ENCODE data around the gene UROD.

DNA sequence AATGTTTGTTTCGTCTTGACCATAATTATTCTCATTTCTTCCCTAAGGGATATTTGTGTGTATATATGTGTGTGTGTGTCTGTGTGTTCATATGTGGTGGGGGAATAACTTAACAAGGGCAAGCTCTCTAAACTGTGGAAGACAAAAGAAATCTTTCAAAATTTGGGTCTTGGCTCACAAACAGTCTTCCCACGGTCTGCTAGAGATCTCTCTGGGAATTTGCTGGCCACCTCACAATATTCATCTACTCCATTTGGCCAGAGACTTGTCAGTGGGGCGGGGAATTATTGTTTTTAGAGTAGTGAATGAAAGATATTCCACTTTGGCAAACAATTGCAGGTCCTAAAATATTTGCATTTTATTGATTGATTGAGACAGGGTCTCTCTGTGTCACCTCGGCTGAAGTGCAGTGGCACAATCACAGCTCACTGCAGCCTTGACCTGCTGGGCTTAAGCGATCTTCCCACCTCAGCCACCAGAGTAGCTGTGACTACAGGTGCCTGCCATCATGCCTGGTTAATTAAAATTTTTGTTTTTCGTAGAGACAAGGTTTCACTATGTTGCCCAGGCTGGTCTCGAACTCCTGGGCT is 17.6 kb upstream of the UROD start:
- TF ChIP-seq, protein P1, sequence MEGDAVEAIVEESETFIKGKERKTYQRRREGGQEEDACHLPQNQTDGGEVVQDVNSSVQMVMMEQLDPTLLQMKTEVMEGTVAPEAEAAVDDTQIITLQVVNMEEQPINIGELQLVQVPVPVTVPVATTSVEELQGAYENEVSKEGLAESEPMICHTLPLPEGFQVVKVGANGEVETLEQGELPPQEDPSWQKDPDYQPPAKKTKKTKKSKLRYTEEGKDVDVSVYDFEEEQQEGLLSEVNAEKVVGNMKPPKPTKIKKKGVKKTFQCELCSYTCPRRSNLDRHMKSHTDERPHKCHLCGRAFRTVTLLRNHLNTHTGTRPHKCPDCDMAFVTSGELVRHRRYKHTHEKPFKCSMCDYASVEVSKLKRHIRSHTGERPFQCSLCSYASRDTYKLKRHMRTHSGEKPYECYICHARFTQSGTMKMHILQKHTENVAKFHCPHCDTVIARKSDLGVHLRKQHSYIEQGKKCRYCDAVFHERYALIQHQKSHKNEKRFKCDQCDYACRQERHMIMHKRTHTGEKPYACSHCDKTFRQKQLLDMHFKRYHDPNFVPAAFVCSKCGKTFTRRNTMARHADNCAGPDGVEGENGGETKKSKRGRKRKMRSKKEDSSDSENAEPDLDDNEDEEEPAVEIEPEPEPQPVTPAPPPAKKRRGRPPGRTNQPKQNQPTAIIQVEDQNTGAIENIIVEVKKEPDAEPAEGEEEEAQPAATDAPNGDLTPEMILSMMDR (IDR thresholded peaks at IDR 0.05; ENCODE audit: low read depth, low read length, missing input control) = no peak
- TF ChIP-seq RAD21 (IDR thresholded peaks at IDR 0.05) (no peak), TAF1 (conservative IDR thresholded peaks at IDR 0.05) (no peak), RXRA (IDR thresholded peaks at IDR 0.05) (no peak), YY1 (IDR thresholded peaks at IDR 0.05) (no peak), EGR1 (IDR thresholded peaks at IDR 0.05; ENCODE audit: low read depth in 2 of 2) (no peak)
- TF ChIP-seq, protein P2, sequence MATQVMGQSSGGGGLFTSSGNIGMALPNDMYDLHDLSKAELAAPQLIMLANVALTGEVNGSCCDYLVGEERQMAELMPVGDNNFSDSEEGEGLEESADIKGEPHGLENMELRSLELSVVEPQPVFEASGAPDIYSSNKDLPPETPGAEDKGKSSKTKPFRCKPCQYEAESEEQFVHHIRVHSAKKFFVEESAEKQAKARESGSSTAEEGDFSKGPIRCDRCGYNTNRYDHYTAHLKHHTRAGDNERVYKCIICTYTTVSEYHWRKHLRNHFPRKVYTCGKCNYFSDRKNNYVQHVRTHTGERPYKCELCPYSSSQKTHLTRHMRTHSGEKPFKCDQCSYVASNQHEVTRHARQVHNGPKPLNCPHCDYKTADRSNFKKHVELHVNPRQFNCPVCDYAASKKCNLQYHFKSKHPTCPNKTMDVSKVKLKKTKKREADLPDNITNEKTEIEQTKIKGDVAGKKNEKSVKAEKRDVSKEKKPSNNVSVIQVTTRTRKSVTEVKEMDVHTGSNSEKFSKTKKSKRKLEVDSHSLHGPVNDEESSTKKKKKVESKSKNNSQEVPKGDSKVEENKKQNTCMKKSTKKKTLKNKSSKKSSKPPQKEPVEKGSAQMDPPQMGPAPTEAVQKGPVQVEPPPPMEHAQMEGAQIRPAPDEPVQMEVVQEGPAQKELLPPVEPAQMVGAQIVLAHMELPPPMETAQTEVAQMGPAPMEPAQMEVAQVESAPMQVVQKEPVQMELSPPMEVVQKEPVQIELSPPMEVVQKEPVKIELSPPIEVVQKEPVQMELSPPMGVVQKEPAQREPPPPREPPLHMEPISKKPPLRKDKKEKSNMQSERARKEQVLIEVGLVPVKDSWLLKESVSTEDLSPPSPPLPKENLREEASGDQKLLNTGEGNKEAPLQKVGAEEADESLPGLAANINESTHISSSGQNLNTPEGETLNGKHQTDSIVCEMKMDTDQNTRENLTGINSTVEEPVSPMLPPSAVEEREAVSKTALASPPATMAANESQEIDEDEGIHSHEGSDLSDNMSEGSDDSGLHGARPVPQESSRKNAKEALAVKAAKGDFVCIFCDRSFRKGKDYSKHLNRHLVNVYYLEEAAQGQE (IDR thresholded peaks at IDR 0.05) = no peak
- TF ChIP-seq, protein P3, sequence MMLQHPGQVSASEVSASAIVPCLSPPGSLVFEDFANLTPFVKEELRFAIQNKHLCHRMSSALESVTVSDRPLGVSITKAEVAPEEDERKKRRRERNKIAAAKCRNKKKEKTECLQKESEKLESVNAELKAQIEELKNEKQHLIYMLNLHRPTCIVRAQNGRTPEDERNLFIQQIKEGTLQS (IDR thresholded peaks at IDR 0.05) = no peak
- TF ChIP-seq, protein P4, sequence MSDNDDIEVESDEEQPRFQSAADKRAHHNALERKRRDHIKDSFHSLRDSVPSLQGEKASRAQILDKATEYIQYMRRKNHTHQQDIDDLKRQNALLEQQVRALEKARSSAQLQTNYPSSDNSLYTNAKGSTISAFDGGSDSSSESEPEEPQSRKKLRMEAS (IDR thresholded peaks at IDR 0.05) = no peak
- TF ChIP-seq, protein P5, sequence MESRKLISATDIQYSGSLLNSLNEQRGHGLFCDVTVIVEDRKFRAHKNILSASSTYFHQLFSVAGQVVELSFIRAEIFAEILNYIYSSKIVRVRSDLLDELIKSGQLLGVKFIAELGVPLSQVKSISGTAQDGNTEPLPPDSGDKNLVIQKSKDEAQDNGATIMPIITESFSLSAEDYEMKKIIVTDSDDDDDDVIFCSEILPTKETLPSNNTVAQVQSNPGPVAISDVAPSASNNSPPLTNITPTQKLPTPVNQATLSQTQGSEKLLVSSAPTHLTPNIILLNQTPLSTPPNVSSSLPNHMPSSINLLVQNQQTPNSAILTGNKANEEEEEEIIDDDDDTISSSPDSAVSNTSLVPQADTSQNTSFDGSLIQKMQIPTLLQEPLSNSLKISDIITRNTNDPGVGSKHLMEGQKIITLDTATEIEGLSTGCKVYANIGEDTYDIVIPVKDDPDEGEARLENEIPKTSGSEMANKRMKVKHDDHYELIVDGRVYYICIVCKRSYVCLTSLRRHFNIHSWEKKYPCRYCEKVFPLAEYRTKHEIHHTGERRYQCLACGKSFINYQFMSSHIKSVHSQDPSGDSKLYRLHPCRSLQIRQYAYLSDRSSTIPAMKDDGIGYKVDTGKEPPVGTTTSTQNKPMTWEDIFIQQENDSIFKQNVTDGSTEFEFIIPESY (IDR thresholded peaks at IDR 0.05) = no peak

All from liver (tissue), 3 donors.